AG09309 (cell line): Measurements from ENCODE around the gene ADIPOR2.

Experiments used
- DNase-seq: peaks from one replicate; pipeline ENCODE4 v3.0.0-alpha.2; 2010; ENCODE audit warnings: low read depth
- H3K4me3 ChIP-seq: 2 replicates; pipeline ENCODE4 v1.5.1; 2011; ENCODE audit warnings: mild to moderate bottlenecking, low read depth, low read length, moderate library complexity; ENCODE audit not compliant: control insufficient read depth
- TF ChIP-seq, protein P1 (sequence below): IDR thresholded peaks from 2 replicates; pipeline ENCODE4 v1.5.1; 2011; ENCODE audit warnings: mild to moderate bottlenecking, low read depth, low read length, inconsistent platforms; ENCODE audit not compliant: insufficient read depth, control insufficient read depth; ENCODE audit errors: missing control alignments

Gene ADIPOR2

DNA sequence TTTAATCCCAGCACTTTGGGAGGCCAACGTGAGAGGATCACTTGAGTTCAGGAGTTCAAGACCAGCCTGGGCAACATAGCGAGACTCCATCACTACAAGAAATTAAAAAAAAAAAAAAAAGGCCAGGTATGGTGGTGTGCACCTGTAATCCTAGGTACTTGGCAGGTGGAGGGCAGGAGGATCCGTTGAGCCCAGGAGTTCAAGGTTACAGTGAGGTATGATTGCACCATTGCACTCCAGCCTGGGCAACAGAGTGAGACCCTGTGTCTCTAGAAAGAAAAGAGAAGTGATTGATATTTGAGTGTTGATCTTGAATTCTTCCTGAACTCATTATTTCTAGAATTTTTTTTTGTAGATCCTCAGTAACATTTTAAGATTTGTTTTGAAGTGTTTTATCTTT is 59.4 kb downstream of the ADIPOR2 start:
- TF ChIP-seq, protein P1, sequence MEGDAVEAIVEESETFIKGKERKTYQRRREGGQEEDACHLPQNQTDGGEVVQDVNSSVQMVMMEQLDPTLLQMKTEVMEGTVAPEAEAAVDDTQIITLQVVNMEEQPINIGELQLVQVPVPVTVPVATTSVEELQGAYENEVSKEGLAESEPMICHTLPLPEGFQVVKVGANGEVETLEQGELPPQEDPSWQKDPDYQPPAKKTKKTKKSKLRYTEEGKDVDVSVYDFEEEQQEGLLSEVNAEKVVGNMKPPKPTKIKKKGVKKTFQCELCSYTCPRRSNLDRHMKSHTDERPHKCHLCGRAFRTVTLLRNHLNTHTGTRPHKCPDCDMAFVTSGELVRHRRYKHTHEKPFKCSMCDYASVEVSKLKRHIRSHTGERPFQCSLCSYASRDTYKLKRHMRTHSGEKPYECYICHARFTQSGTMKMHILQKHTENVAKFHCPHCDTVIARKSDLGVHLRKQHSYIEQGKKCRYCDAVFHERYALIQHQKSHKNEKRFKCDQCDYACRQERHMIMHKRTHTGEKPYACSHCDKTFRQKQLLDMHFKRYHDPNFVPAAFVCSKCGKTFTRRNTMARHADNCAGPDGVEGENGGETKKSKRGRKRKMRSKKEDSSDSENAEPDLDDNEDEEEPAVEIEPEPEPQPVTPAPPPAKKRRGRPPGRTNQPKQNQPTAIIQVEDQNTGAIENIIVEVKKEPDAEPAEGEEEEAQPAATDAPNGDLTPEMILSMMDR = no peak
- H3K4me3 ChIP-seq = no peak overlapping the region

DNA sequence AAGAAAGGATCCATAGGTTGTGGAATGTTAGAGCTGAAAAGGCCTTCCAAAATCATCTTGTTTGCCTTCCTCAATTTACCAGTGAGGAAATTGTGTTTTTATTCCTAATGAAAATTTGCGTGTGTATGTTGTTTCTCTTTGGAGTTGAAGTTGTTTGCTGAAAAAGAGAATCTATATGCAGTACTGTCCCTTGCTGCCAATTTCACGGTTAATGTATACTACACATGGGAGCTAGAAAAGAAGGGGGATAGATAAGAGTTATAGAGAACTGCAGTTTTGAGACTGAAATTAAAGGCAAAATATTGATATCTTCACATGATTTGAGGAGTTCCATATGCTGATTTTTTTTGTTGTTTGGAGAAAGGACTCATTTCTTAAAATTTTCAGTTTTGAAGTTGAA is 67.5 kb downstream of the ADIPOR2 start:
- H3K4me3 ChIP-seq = no peak overlapping the region
- DNase-seq = no peak
- TF ChIP-seq, protein P1 = no peak

More for the DNA sequence above, 59.4 kb downstream of the ADIPOR2 start:
- no peak for DNase-seq

DNA sequence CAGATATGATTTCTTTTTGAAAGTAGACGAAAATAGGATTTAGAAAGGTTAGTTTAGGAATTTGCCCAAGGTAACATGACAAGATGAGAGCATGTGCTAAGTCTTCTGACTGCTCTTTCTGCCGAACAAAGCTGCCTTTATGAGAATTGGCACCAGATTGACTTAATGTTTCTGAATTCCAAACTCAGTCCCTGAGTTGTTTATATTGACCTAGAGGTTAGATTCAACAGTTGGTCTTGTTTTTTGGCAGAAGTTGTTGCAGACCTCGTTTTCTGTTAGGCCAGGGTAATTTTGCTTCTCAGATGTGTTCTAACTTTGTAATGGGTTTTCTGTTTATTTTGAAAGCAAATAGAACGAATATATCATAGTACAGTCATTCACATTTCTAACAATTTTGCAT is 68.0 kb downstream of the ADIPOR2 start:
- TF ChIP-seq, protein P1 = no peak
- DNase-seq = no peak
- H3K4me3 ChIP-seq = no peak overlapping the region

DNA sequence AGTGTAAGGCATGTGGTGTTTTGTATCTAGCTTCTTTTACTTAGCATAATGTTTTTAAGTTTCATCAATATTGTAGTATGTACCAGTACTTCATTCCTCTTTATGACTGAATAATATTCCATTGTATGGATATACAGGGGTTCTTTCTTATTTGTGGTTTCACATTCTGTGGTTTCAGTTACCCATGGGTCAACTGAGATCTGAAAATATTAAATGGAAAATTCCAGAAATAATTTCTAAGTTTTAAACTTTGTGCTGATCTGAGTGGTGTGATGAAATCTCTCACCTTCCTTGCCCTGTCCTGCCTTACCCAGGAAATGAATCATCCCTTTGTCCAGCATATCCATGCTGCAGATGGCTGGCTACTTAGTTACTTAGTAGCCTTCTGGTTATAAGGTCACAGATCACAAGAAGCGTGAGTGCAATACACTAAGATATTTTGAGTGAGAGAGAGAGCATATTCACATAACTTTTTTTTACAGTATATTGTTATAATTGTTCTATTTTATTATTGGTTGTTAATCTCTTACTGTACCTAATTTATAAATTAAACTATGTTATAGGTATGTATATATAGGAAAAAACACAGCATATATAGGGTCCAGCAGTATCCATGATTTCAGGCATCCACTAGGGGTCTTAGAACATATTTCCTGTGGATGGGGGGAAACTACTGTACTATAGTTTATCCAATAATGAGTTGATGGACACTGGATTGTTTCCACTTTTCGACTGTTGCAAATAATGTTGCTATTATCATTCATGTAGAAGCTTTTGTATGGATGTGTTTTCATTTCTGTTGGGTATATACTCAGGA is 69.9 kb downstream of the ADIPOR2 start:
- TF ChIP-seq, protein P1 = no peak
- H3K4me3 ChIP-seq = no peak overlapping the region
- DNase-seq = no peak

DNA sequence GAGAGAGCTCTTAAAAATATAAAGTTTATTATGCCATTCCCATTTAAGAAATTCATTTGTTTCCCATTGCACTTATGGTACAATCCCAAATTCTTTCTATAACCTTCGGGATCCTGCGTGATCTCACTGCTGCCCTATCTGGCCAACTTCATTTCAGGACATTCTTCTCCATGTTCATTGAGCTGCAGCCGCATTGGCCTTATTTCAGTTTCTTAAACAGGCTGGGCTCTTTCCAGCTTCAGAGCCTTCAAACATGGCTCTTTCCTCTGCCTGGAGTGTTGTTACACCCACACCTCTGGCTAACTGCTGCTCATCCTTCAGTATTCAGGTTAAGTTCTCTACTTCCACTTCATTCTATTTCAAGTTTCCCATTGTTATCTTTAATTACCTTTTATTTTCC is 71.0 kb downstream of the ADIPOR2 start:
- no peak for DNase-seq
- TF ChIP-seq, protein P1 = no peak

DNA sequence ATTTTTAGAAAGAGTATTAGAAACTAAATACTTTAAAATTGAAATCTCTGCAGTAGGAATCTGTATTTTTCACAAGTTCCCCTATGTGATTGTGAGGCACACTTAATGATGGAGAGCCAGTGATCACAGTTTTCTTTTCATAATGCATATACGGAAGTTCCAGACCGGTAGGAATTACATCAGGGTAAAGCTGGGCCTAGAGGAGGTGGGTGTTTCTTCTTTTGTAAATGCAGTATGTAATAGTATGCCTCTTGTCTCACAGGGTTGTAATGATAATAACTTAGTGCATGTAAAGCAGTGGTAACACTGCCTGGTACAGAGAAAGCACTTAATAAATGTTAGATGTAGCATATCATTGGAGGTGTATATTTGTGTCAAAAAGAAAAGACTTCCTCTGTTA is 72.3 kb downstream of the ADIPOR2 start:
- DNase-seq = no peak
- H3K4me3 ChIP-seq = no peak overlapping the region
- TF ChIP-seq, protein P1 = no peak

More for the DNA sequence above, 71.0 kb downstream of the ADIPOR2 start:
- H3K4me3 ChIP-seq = no peak overlapping the region
